HepG2 (cell line): ENCODE results near the gene OST4. TPM values are rescaled to one million over a fixed set of nuclear protein-coding genes. Genes with fewer than 3 reads are reported as not detected.
A peak's percentile ranks its signal among the peaks of the same experiment; 100 is the strongest.

ENCODE experiments used
- ATF2 ChIP-seq: sonication (generic); formaldehyde crosslinking; IDR thresholded peaks from 2 replicates; pipeline ENCODE4 v1.4.0; 2020; ENCODE audit warnings: missing genetic modification reagents
- CBX5 ChIP-seq: sonication (generic); formaldehyde crosslinking; IDR thresholded peaks from 2 replicates; pipeline ENCODE4 v1.4.0; 2020; ENCODE audit warnings: missing genetic modification reagents, borderline replicate concordance
- CEBPG ChIP-seq: IDR thresholded peaks from 2 replicates; pipeline ENCODE4 v1.6.1; 2016
- GTF2F1 ChIP-seq: fragments of 150-350 bp; IDR thresholded peaks from 2 replicates; pipeline ENCODE4 v1.6.1; 2014; ENCODE audit warnings: low read length
- HDAC2 ChIP-seq: sonication (generic); formaldehyde crosslinking; IDR thresholded peaks from 2 replicates; pipeline ENCODE4 v1.4.0; 2020; ENCODE audit warnings: missing genetic modification reagents
- HOXA3 ChIP-seq: sonication (generic); formaldehyde crosslinking; IDR thresholded peaks from 2 replicates; pipeline ENCODE4 v1.5.0; 2020; ENCODE audit warnings: missing genetic modification reagents
- KAT7 ChIP-seq: IDR thresholded peaks from 2 replicates; pipeline ENCODE4 v1.6.1; 2018; ENCODE audit warnings: borderline replicate concordance, missing compliant biosample characterization
- KDM1A ChIP-seq: IDR thresholded peaks from 2 replicates; pipeline ENCODE4 v1.6.1; 2016; ENCODE audit warnings: missing compliant biosample characterization
- MYC ChIP-seq: sonication (generic); formaldehyde crosslinking; IDR thresholded peaks from 2 replicates; pipeline ENCODE4 v1.9.0; 2021; ENCODE audit warnings: missing genetic modification reagents, borderline replicate concordance
- NR3C1 ChIP-seq: sonication (generic); formaldehyde crosslinking; IDR thresholded peaks from 2 replicates; pipeline ENCODE4 v1.4.0; 2020; ENCODE audit warnings: missing genetic modification reagents
- SOX13 ChIP-seq, 3 experiments: fragments of 450-650 bp in 1 of 3; sonication (generic) in 1 of 3; formaldehyde crosslinking in 1 of 3; IDR thresholded peaks in 2 of 3; conservative IDR thresholded peaks in 1 of 3; 2 replicates each; pipeline versions ENCODE4 v1.5.0 to v1.6.1; 2016 to 2020; ENCODE audit warnings: antibody characterized with exemption in 1 of 3, mild to moderate bottlenecking in 1 of 3, missing compliant biosample characterization in 1 of 3, missing genetic modification reagents in 1 of 3, moderate library complexity in 1 of 3
- SP5 ChIP-seq: IDR thresholded peaks from 2 replicates; pipeline ENCODE4 v1.6.1; 2016; ENCODE audit warnings: low read depth, borderline replicate concordance
- ZFX ChIP-seq: sonication (generic); formaldehyde crosslinking; IDR thresholded peaks from 2 replicates; pipeline ENCODE4 v1.4.0; 2020; ENCODE audit warnings: mild to moderate bottlenecking, low read depth, missing genetic modification reagents, moderate library complexity
- ZFYVE20 ChIP-seq: sonication (generic); formaldehyde crosslinking; IDR thresholded peaks from 2 replicates; pipeline ENCODE4 v1.8.0; 2023; ENCODE audit warnings: low read depth, mild to moderate bottlenecking, moderate library complexity, missing genetic modification reagents, borderline replicate concordance
- ZNF143 ChIP-seq: sonication (generic); formaldehyde crosslinking; IDR thresholded peaks from 2 replicates; pipeline ENCODE4 v1.4.0; 2020; ENCODE audit warnings: missing genetic modification reagents
- ZNF512 ChIP-seq: sonication (generic); formaldehyde crosslinking; IDR thresholded peaks from 2 replicates; pipeline ENCODE4 v1.4.0; 2020; ENCODE audit warnings: mild to moderate bottlenecking, missing genetic modification reagents
- ZNF687 ChIP-seq: sonication (generic); formaldehyde crosslinking; IDR thresholded peaks from 2 replicates; pipeline ENCODE4 v1.5.1; 2020; ENCODE audit warnings: mild to moderate bottlenecking, missing genetic modification reagents, moderate library complexity
- polyA plus RNA-seq, 8 experiments: library from polyadenylated mRNA; depleted of rRNA in 3 of 8; stranded (reverse) in 7 of 8; unstranded in 1 of 8; fragments of >200 nt; fragmentation: Illumina TruSeq in 4 of 8; extraction: Trizol in 4 of 8; gene quantifications; 2 replicates each; pipeline versions ENCODE4 v1.2.1 to v1.2.3, GENCODE V29; 2011 to 2016; ENCODE audit warnings: low read depth in 4 of 8, missing spikeins in 1 of 8, mixed read lengths in 1 of 8; ENCODE audit not compliant: insufficient read depth in 1 of 8
- total RNA-seq, 5 experiments: library from RNA; depleted of rRNA; stranded (reverse); fragments of >200 nt; fragmentation: Illumina TruSeq; extraction: Trizol; gene quantifications; 2 replicates each; pipeline ENCODE4 v1.2.3, GENCODE V29; 2016; ENCODE audit warnings: low read depth in 1 of 5

Gene OST4
- total and polyA plus RNA-seq, 2 of the 13 experiments (the other 11 are each of a cell fraction or from before 2014, with no cell fraction given) = 498 to 584 TPM

GRCh38 chr2:27083410-27084296, 12.2 kb upstream of the OST4 start (continued):
- TF ChIP-seq SOX13 (IDR thresholded peaks at IDR 0.05) (no peak), SOX13 (CRISPR knock-in tag; conservative IDR thresholded peaks at IDR 0.05 in 1 of 2, IDR thresholded peaks at IDR 0.05 in 1 of 2) (0 out of 4 replicates have a peak, but pooled peaks of 1 of the 2 experiments have one; percentile 10), NR3C1 (CRISPR knock-in tag) (no peak), ATF2 (CRISPR knock-in tag) (0 out of 2 replicates have a peak, but pooled peaks have one; percentile 47), MYC (CRISPR knock-in tag) (peak; percentile 59; the same call in 1 of the 2 replicates), ZNF143 (0 out of 2 replicates have a peak, but pooled peaks have one; percentile 24), GTF2F1 (no peak), CBX5 (0 out of 2 replicates have a peak, but pooled peaks have one; percentile 12), SP5 (peak; percentile 17; the same call in 1 of the 2 replicates), ZNF512 (no peak), ZNF687 (peak; percentile 48; the same call in 1 of the 2 replicates), HDAC2 (CRISPR knock-in tag) (peak; percentile 18; the same call in 1 of the 2 replicates), CEBPG (CRISPR knock-in tag) (peak; percentile 93), KDM1A (CRISPR knock-in tag) (no peak), ZFYVE20 (CRISPR knock-in tag) (0 out of 2 replicates have a peak, but pooled peaks have one; percentile 40), KAT7 (0 out of 2 replicates have a peak, but pooled peaks have one; percentile 34), ZFX (CRISPR knock-in tag) (peak; percentile 58; the same call in 1 of the 2 replicates), HOXA3 (CRISPR knock-in tag) (peak; percentile 23; the same call in 1 of the 2 replicates)
